Measurements from ENCODE around the gene PLAAT3.

DNA sequence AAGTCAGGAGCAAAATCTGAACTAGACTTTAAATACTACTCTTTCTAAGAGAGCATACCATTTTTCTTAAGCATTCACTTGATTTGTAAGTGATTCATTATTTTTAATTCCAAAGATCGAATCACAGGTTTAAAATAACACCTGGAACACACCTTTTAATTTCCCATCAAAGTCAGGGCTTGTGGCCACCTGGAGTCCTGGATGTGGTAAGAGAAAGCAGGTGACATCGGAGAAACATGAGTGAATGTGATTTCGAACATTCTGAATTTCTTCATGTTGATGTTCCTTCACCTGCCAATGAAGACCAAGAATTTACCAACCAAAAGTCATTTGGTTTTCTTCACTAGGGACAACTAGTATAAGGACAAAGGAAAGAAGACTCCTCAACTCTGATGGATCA is 29.0 kb upstream of the PLAAT3 start:
- TF ChIP-seq, protein P1, sequence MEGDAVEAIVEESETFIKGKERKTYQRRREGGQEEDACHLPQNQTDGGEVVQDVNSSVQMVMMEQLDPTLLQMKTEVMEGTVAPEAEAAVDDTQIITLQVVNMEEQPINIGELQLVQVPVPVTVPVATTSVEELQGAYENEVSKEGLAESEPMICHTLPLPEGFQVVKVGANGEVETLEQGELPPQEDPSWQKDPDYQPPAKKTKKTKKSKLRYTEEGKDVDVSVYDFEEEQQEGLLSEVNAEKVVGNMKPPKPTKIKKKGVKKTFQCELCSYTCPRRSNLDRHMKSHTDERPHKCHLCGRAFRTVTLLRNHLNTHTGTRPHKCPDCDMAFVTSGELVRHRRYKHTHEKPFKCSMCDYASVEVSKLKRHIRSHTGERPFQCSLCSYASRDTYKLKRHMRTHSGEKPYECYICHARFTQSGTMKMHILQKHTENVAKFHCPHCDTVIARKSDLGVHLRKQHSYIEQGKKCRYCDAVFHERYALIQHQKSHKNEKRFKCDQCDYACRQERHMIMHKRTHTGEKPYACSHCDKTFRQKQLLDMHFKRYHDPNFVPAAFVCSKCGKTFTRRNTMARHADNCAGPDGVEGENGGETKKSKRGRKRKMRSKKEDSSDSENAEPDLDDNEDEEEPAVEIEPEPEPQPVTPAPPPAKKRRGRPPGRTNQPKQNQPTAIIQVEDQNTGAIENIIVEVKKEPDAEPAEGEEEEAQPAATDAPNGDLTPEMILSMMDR (IDR thresholded peaks at IDR 0.05; ENCODE audit: low read depth, low read length, missing input control) = no peak
- no peak for TF ChIP-seq FOXA2 (IDR thresholded peaks at IDR 0.05)
- no peak for TF ChIP-seq JUND (IDR thresholded peaks at IDR 0.05)
- TF ChIP-seq RXRA (IDR thresholded peaks at IDR 0.05) = no peak
- TF ChIP-seq, protein P2, sequence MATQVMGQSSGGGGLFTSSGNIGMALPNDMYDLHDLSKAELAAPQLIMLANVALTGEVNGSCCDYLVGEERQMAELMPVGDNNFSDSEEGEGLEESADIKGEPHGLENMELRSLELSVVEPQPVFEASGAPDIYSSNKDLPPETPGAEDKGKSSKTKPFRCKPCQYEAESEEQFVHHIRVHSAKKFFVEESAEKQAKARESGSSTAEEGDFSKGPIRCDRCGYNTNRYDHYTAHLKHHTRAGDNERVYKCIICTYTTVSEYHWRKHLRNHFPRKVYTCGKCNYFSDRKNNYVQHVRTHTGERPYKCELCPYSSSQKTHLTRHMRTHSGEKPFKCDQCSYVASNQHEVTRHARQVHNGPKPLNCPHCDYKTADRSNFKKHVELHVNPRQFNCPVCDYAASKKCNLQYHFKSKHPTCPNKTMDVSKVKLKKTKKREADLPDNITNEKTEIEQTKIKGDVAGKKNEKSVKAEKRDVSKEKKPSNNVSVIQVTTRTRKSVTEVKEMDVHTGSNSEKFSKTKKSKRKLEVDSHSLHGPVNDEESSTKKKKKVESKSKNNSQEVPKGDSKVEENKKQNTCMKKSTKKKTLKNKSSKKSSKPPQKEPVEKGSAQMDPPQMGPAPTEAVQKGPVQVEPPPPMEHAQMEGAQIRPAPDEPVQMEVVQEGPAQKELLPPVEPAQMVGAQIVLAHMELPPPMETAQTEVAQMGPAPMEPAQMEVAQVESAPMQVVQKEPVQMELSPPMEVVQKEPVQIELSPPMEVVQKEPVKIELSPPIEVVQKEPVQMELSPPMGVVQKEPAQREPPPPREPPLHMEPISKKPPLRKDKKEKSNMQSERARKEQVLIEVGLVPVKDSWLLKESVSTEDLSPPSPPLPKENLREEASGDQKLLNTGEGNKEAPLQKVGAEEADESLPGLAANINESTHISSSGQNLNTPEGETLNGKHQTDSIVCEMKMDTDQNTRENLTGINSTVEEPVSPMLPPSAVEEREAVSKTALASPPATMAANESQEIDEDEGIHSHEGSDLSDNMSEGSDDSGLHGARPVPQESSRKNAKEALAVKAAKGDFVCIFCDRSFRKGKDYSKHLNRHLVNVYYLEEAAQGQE (IDR thresholded peaks at IDR 0.05) = no peak
- TF ChIP-seq, protein P3, sequence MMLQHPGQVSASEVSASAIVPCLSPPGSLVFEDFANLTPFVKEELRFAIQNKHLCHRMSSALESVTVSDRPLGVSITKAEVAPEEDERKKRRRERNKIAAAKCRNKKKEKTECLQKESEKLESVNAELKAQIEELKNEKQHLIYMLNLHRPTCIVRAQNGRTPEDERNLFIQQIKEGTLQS (IDR thresholded peaks at IDR 0.05) = no peak
- TF ChIP-seq SP1 (IDR thresholded peaks at IDR 0.05) = no peak
- TF ChIP-seq, protein P4, sequence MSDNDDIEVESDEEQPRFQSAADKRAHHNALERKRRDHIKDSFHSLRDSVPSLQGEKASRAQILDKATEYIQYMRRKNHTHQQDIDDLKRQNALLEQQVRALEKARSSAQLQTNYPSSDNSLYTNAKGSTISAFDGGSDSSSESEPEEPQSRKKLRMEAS (IDR thresholded peaks at IDR 0.05) = no peak
- TF ChIP-seq FOXA1 (IDR thresholded peaks at IDR 0.05) = no peak
- TF ChIP-seq RAD21 (IDR thresholded peaks at IDR 0.05) = no peak
- TF ChIP-seq HNF4G (IDR thresholded peaks at IDR 0.05) = no peak

All from liver (tissue), 3 donors.